H1 (cell line): ENCODE data around the gene NDUFB11. TPM values are rescaled to one million over a fixed set of nuclear protein-coding genes. Genes with fewer than 3 reads are reported as not detected.

Experiments
- CTCF ChIA-PET: fragments of 300-600 bp; sonication (Branson Sonifier 250); formaldehyde crosslinking; loops from one replicate; lab custom pipeline; 2021; ENCODE audit not compliant: partially characterized antibody; lab: Charles Lee
- POLR2A ChIA-PET: fragments of 300-600 bp; sonication (Branson Sonifier 250); formaldehyde crosslinking; loops from one replicate; lab custom pipeline; 2021; ENCODE audit warnings: inconsistent platforms; ENCODE audit not compliant: partially characterized antibody; lab: Charles Lee
- DNase-seq, 2 experiments: peaks; one replicate each; pipeline versions ENCODE4 v3.0.0 to v3.0.0-alpha.2; 2010 to 2022; ENCODE audit warnings: low spot score in 2 of 2, low read depth in 1 of 2, mixed read lengths in 1 of 2
- FAIRE-seq: peaks from 2 replicates; lab custom pipeline; 2011; peaks lifted over from hg19 to GRCh38; lab: Jason Lieb, UNC
- H2AFZ ChIP-seq: 2 replicates; pipeline ENCODE4 v1.8.1; 2012; ENCODE audit warnings: low read length, inconsistent platforms
- H2AK5ac ChIP-seq: 2 replicates; pipeline ENCODE4 v1.6.1; 2013; ENCODE audit warnings: low read depth, low read length
- H2BK120ac ChIP-seq: replicated peaks from 2 replicates; pipeline ENCODE3; 2013; ENCODE audit warnings: low read depth, low read length, inconsistent platforms
- H2BK12ac ChIP-seq: 2 replicates; pipeline ENCODE4 v1.6.1; 2013; ENCODE audit warnings: low read depth, low read length
- H2BK15ac ChIP-seq: 2 replicates; pipeline ENCODE4 v1.6.1; 2013; ENCODE audit warnings: low read length
- H2BK20ac ChIP-seq: 2 replicates; pipeline ENCODE4 v1.6.1; 2013; ENCODE audit warnings: low read length
- H2BK5ac ChIP-seq: 2 replicates; pipeline ENCODE4 v1.6.1; 2013; ENCODE audit warnings: low read depth, low read length
- H3K14ac ChIP-seq: 2 replicates; pipeline ENCODE4 v1.6.1; 2013; ENCODE audit warnings: inconsistent platforms; ENCODE audit not compliant: insufficient read length
- H3K18ac ChIP-seq: 2 replicates; pipeline ENCODE4 v1.6.1; 2013; ENCODE audit warnings: low read length; ENCODE audit errors: extremely low read depth
- H3K23ac ChIP-seq: 2 replicates; pipeline ENCODE4 v1.6.1; 2013; ENCODE audit warnings: inconsistent platforms; ENCODE audit not compliant: insufficient read length
- H3K23me2 ChIP-seq: 2 replicates; pipeline ENCODE4 v1.6.1; 2013; ENCODE audit warnings: low read depth, low read length
- H3K27ac ChIP-seq: 2 replicates; pipeline ENCODE4 v1.6.1; 2011; ENCODE audit warnings: low read depth, low read length, inconsistent platforms
- H3K27me3 ChIP-seq, 4 experiments: replicated peaks in 1 of 4; 1 replicate in 1 of 4; 2 replicates in 3 of 4; pipeline versions ENCODE4 v1.6.1 to v1.8.1; 2011 to 2013; ENCODE audit warnings: low read length in 3 of 4, mild to moderate bottlenecking in 3 of 4, inconsistent platforms in 2 of 4, mixed read lengths in 2 of 4, moderate library complexity in 1 of 4; ENCODE audit not compliant: control insufficient read depth in 3 of 4, insufficient read depth in 3 of 4; ENCODE audit errors: extremely low read depth in 1 of 4
- H3K36me3 ChIP-seq, 4 experiments: 2 replicates each; pipeline versions ENCODE4 v1.6.1 to v1.8.1; 2011 to 2013; ENCODE audit warnings: mild to moderate bottlenecking in 4 of 4, low read length in 3 of 4, moderate library complexity in 2 of 4, control low read depth in 1 of 4, inconsistent platforms in 1 of 4; ENCODE audit not compliant: insufficient read depth in 4 of 4, control insufficient read depth in 2 of 4
- H3K4ac ChIP-seq: replicated peaks from 2 replicates; pipeline ENCODE3; 2013; ENCODE audit warnings: low read length, low read depth, mixed read lengths, inconsistent platforms; ENCODE audit not compliant: insufficient read length
- H3K4me1 ChIP-seq, 4 experiments: replicated peaks in 1 of 4; 1 replicate in 1 of 4; 2 replicates in 3 of 4; pipeline versions ENCODE4 v1.6.1 to v1.8.1; 2011 to 2013; ENCODE audit warnings: low read length in 3 of 4, inconsistent platforms in 2 of 4, mixed read lengths in 1 of 4; ENCODE audit not compliant: insufficient read depth in 4 of 4, control insufficient read depth in 3 of 4
- H3K4me2 ChIP-seq, 2 experiments: 2 replicates each; pipeline versions ENCODE4 v1.6.1 to v1.8.1; 2011 to 2013; ENCODE audit warnings: low read depth in 2 of 2, low read length in 2 of 2, control low read depth in 1 of 2, inconsistent platforms in 1 of 2, mild to moderate bottlenecking in 1 of 2; ENCODE audit not compliant: insufficient read depth in 1 of 2
- H3K4me3 ChIP-seq, 4 experiments: fragments of 200-600, 300-600 bp in 1 of 4; sonication (generic), shearing (Covaris generic), sonication (Bioruptor Twin) in 1 of 4; 2 replicates each; pipeline versions ENCODE4 v1.5.1 to v1.8.1; 2011 to 2016; ENCODE audit warnings: low read length in 4 of 4, low read depth in 3 of 4, control low read depth in 2 of 4, inconsistent platforms in 2 of 4, mild to moderate bottlenecking in 2 of 4, mixed read lengths in 1 of 4, moderate library complexity in 1 of 4; ENCODE audit not compliant: insufficient read depth in 2 of 4; ENCODE audit errors: extremely low read depth in 1 of 4
- H3K56ac ChIP-seq: replicated peaks from 2 replicates; pipeline ENCODE3; 2013; ENCODE audit warnings: low read depth, mild to moderate bottlenecking, mixed read lengths, low read length, inconsistent platforms; ENCODE audit not compliant: insufficient read length
- H3K79me1 ChIP-seq: 2 replicates; pipeline ENCODE4 v1.6.1; 2013; ENCODE audit warnings: low read depth, low read length, control low read depth
- H3K79me2 ChIP-seq, 2 experiments: 2 replicates each; pipeline versions ENCODE4 v1.6.1 to v1.8.1; 2012 to 2013; ENCODE audit warnings: low read length in 2 of 2, mild to moderate bottlenecking in 2 of 2, inconsistent platforms in 1 of 2; ENCODE audit not compliant: insufficient read depth in 2 of 2, control insufficient read depth in 1 of 2
- H3K9ac ChIP-seq, 4 experiments: replicated peaks in 1 of 4; 1 replicate in 1 of 4; 2 replicates in 3 of 4; pipeline versions ENCODE4 v1.6.1 to v1.8.1; 2011 to 2013; ENCODE audit warnings: low read depth in 3 of 4, low read length in 3 of 4, control low read depth in 2 of 4, mild to moderate bottlenecking in 2 of 4, moderate library complexity in 2 of 4, inconsistent platforms in 1 of 4; ENCODE audit errors: extremely low read depth in 1 of 4
- H3K9me3 ChIP-seq, 2 experiments: 2 replicates each; pipeline versions ENCODE4 v1.6.1 to v1.8.1; 2012 to 2013; ENCODE audit warnings: mild to moderate bottlenecking in 2 of 2, moderate library complexity in 2 of 2, control low read depth in 1 of 2, inconsistent platforms in 1 of 2, low read depth in 1 of 2, low read length in 1 of 2, mixed read lengths in 1 of 2; ENCODE audit not compliant: insufficient read depth in 2 of 2
- H4K20me1 ChIP-seq, 2 experiments: replicated peaks in 1 of 2; 2 replicates each; pipeline versions ENCODE3 to v1.8.1; 2011 to 2013; ENCODE audit warnings: inconsistent platforms in 2 of 2, low read length in 2 of 2, mild to moderate bottlenecking in 1 of 2; ENCODE audit not compliant: insufficient read depth in 2 of 2, control insufficient read depth in 1 of 2
- H4K5ac ChIP-seq: 2 replicates; pipeline ENCODE4 v1.6.1; 2013; ENCODE audit warnings: low read length, low read depth, mixed read lengths, inconsistent platforms; ENCODE audit not compliant: insufficient read length
- H4K8ac ChIP-seq: 2 replicates; pipeline ENCODE4 v1.8.0; 2013; ENCODE audit warnings: mild to moderate bottlenecking, moderate library complexity, low read length, inconsistent platforms; ENCODE audit not compliant: insufficient read depth; ENCODE audit errors: extremely low read depth
- H4K91ac ChIP-seq: replicated peaks from 2 replicates; pipeline ENCODE3; 2013; ENCODE audit warnings: low read length, mixed read lengths, inconsistent platforms; ENCODE audit not compliant: insufficient read length
- BCL11A ChIP-seq, 2 experiments: IDR thresholded peaks; one replicate each; pipeline ENCODE4 v1.6.1; 2011; ENCODE audit warnings: low read depth in 2 of 2, low read length in 2 of 2, mild to moderate bottlenecking in 2 of 2
- CTBP2 ChIP-seq: IDR thresholded peaks from 2 replicates; pipeline ENCODE4 v1.7.0; 2011; ENCODE audit warnings: borderline replicate concordance, mild to moderate bottlenecking, moderate library complexity, mixed read lengths, low read length; ENCODE audit not compliant: insufficient read depth, insufficient read length
- CTCF ChIP-seq, 3 experiments: IDR thresholded peaks; 1 replicate in 2 of 3; 2 replicates in 1 of 3; pipeline versions ENCODE4 v1.5.1 to v1.6.1; 2011; ENCODE audit warnings: low read length in 3 of 3, mild to moderate bottlenecking in 3 of 3, inconsistent platforms in 2 of 3, low read depth in 1 of 3, moderate library complexity in 1 of 3; ENCODE audit not compliant: insufficient read depth in 1 of 3; ENCODE audit errors: control extremely low read depth in 1 of 3
- EZH2 ChIP-seq: fragments of 200-600 bp; sonication (generic); IDR thresholded peaks from 2 replicates; pipeline ENCODE4 v1.7.1; 2012; ENCODE audit warnings: low read depth, mild to moderate bottlenecking, moderate library complexity, low read length, inconsistent platforms; ENCODE audit not compliant: severe bottlenecking
- GTF2F1 ChIP-seq: IDR thresholded peaks from 2 replicates; pipeline ENCODE4 v1.6.1; 2012; ENCODE audit warnings: low read depth, low read length, improper control_type of control experiment, borderline replicate concordance
- HDAC6 ChIP-seq: IDR thresholded peaks from one replicate; pipeline ENCODE4 v1.7.1; 2012; ENCODE audit warnings: low read depth, mild to moderate bottlenecking, inconsistent platforms, low read length, moderate library complexity
- JUN ChIP-seq: IDR thresholded peaks from 2 replicates; pipeline ENCODE4 v1.6.1; 2011; ENCODE audit warnings: low read depth, mild to moderate bottlenecking, improper control_type of control experiment, low read length
- KDM4A ChIP-seq: IDR thresholded peaks from one replicate; pipeline ENCODE4 v1.7.1; 2012; ENCODE audit warnings: low read depth, mild to moderate bottlenecking, moderate library complexity, low read length, inconsistent platforms; ENCODE audit not compliant: severe bottlenecking
- RAD21 ChIP-seq, 2 experiments: IDR thresholded peaks in 1 of 2; conservative IDR thresholded peaks in 1 of 2; 2 replicates each; pipeline ENCODE4 v1.6.1; 2011; ENCODE audit warnings: low read depth in 2 of 2, low read length in 2 of 2, improper control_type of control experiment in 1 of 2, inconsistent platforms in 1 of 2, mild to moderate bottlenecking in 1 of 2, moderate library complexity in 1 of 2
- SP1 ChIP-seq: IDR thresholded peaks from 2 replicates; pipeline ENCODE4 v1.6.1; 2011; ENCODE audit warnings: low read depth, low read length
- TAF1 ChIP-seq: IDR thresholded peaks from 2 replicates; pipeline ENCODE4 v1.6.1; 2011; ENCODE audit warnings: mild to moderate bottlenecking, low read depth, low read length
- WGBS, 2 experiments: shearing (Covaris generic) in 1 of 2; methylation state at CpG; one replicate each; pipeline versions ENCODE4 v1.1.6 to v1.1.7; 2013 to 2015; ENCODE audit warnings: low lambda C conversion rate in 2 of 2, mixed read lengths in 2 of 2, inconsistent platforms in 1 of 2, low coverage in 1 of 2, missing lambda C conversion rate in 1 of 2; ENCODE audit not compliant: insufficient replicate concordance in 2 of 2, insufficient coverage in 1 of 2, insufficient read length in 1 of 2; ENCODE audit errors: extremely low coverage in 1 of 2, missing lambda C conversion rate in 1 of 2; 5-methylcytosine and 5-hydroxymethylcytosine counted together
- polyA plus RNA-seq, 7 experiments: library from polyadenylated mRNA; depleted of rRNA in 3 of 7; stranded (reverse) in 5 of 7; unstranded in 2 of 7; fragments of >200 nt in 5 of 7; fragments of 200-250 nt in 2 of 7; gene quantifications; 1 replicate in 5 of 7; 2 replicates in 1 of 7; 4 replicates in 1 of 7; pipeline versions ENCODE4 v1.2.1 to v1.2.3, GENCODE V29; 2011 to 2013; ENCODE audit warnings: missing spikeins in 2 of 7, mixed read lengths in 2 of 7
- total RNA-seq: library from RNA; stranded (reverse); fragmentation: NEBNext Ultra II Directional; extraction: Animal tissue kit (Norgen Biotek cat#: 25700); gene quantifications from 2 replicates; pipeline ENCODE4 v1.2.1, GENCODE V29; 2021

Gene NDUFB11
- total and polyA plus RNA-seq, 2 of the 8 experiments (the other 6 are each of a cell fraction or from before 2014, with no cell fraction given) = 120 to 131 TPM

- Histone ChIP-seq H3K4me1 (no peaks in the 10 kb centered on the region), H3K9me3 (no peaks in the 10 kb centered on the region), H3K4ac (no peak overlapping the region), H2BK12ac (no peak overlapping the region), H3K27me3 (no peaks in the 10 kb centered on the region), H2BK120ac (no peak overlapping the region), H3K18ac (no peak overlapping the region), H3K14ac (no peak overlapping the region), H3K4me3 (no peak overlapping the region), H4K8ac (no peak overlapping the region), H2BK15ac (no peak overlapping the region), H4K5ac (no peak overlapping the region), H3K79me2 (peaks cover 0 to 40% of the 10 kb centered on the region in 2 experiments; a peak in 2 of 4 replicates), H3K9ac (no peak overlapping the region), H3K56ac (no peak overlapping the region), H3K4me2 (no peak overlapping the region), H3K23ac (no peak overlapping the region), H3K27ac (no peak overlapping the region), H2AK5ac (no peak overlapping the region), H3K36me3 (peaks cover 0 to 10% (median 3%) of the 10 kb centered on the region in 4 experiments; a peak in 2 of 8 replicates), H2BK20ac (no peak overlapping the region), H4K91ac (no peak overlapping the region), H2AFZ (no peak overlapping the region), H4K20me1 (peaks cover 3 to 4% of the 10 kb centered on the region in 2 experiments), H3K23me2 (no peaks in the 10 kb centered on the region), H2BK5ac (no peak overlapping the region), H3K79me1 (peaks cover 2% of the 10 kb centered on the region; the same call in 1 of the 2 replicates)
- TF ChIP-seq JUN = no peak
- no peak for TF ChIP-seq KDM4A
- TF ChIP-seq HDAC6 = no peak
- no peak for TF ChIP-seq GTF2F1
- TF ChIP-seq TAF1 = no peak
- TF ChIP-seq RAD21 (IDR thresholded peaks at IDR 0.05 in 1 of 2, conservative IDR thresholded peaks at IDR 0.05 in 1 of 2; ENCODE audit: low read depth in 2 of 2, low read length in 2 of 2) = no peak
- TF ChIP-seq BCL11A (IDR thresholded peaks at IDR 0.05; ENCODE audit: low read depth in 2 of 2, low read length in 2 of 2) = no peak
- no peak for TF ChIP-seq CTBP2
- TF ChIP-seq CTCF (IDR thresholded peaks at IDR 0.05; ENCODE audit: control extremely low read depth in 1 of 3, insufficient read depth in 1 of 3, low read depth in 1 of 3, low read length in 3 of 3) = no peak
- no peak for TF ChIP-seq EZH2
- TF ChIP-seq SP1 = no peak
- WGBS, 2 experiments = 94% methylated on average over 3 of the region's 4 CpGs; no CpG with 5 or more reads in 1 of the 2 experiments
- ChIA-PET POLR2A (no interaction called here), CTCF (no interaction called here)
- DNase-seq = no peak
- no peak for FAIRE-seq
These were observed 16.3 kb upstream of the NDUFB11 start for GRCh38 chrX:47160781-47161180.
